Activated gamma-delta T cell treated with Interleukin-2 at 50 U/mL for 16 hours (primary cell): Measurements from ENCODE around the gene TCEANC.
"Not testable (repeated sequence)": the region's sequence is repeated elsewhere in the genome, so short reads cannot be mapped to it uniquely, and the experiment has no call there.

ENCODE experiments used
- DNase-seq: peaks from one replicate; pipeline ENCODE4 v3.0.0-alpha.2; 2020

TCEANC gene

DNA sequence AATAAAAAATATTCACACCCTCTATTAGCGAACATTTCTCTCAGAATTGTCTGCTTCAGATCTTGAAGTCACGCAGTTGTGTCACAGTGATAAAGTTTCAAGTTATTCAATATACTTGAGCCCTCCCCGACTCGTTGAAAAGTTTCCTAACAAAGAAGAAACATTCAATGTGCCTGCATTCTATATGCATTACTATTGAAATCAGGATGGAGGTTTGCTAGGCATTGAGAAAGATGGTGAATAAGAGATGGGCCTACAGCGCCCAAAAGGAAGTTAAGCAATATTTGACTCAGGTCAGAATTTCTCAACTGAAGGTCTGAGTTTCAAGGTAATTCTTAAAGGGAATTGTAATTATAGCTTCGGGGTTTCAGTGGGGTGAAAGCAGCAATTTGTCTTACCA lies 6.1 kb downstream of the TCEANC start:
- DNase-seq = no peak

DNA sequence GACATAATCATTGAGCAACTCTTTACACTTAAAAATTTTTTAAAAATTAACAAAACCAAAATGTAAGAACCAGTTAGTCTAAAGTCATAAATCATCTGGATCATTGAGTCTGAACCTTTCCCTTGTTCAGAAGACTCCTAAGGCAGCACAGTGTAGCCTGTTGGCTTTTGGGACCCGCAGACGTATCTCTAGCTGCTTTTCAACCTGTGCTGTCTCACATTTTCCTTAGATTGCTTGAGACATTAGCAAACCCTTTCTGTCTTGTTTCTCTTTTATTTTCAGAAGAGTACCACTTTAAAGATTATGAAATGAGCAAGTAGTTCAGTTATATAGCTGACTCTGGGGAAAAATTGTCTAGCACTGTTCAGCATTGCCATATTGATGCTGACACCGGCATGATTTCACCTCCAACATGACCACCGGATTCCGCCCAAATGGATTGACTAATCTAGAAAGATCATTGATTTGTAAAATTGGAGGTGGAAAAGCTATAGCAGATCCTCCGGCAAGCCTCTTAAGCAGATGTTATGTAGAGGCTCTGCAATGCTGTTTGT lies 8.9 kb downstream of the TCEANC start:
- DNase-seq = no peak

DNA sequence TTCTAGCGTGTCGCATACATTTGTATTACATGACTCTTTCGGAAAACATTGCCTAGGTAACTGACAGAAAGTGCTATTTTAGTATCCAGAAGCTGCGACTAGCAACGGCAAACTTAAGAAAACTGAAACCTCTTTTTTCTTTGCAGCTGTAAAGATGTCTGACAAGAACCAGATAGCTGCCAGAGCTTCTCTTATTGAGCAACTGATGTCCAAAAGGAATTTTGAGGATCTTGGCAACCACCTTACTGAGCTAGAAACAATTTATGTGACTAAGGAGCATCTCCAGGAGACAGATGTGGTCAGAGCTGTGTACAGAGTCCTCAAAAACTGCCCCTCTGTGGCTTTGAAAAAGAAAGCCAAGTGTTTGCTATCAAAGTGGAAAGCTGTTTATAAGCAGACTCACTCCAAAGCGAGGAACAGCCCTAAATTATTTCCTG lies 9.4 kb downstream of the TCEANC start:
- DNase-seq = no peak

DNA sequence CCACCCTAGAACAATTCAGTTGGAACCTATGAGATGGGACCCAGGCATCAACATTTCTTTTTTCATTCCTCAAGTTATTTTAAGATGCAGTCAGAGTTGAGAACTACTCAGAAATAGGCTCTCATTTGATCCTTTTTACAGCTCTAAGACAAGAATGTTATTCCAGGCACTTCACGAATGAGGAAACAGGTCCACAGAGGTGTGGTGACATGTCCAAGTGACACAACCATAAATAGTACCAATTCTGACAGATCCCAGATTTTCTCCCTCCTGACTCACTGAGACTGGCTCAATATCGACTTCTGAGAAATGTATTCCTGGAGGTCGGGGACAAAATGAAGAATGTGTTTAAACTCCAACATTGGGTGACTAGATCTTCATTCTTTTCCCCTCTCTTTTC lies 11.1 kb downstream of the TCEANC start:
- no peak for DNase-seq

DNA sequence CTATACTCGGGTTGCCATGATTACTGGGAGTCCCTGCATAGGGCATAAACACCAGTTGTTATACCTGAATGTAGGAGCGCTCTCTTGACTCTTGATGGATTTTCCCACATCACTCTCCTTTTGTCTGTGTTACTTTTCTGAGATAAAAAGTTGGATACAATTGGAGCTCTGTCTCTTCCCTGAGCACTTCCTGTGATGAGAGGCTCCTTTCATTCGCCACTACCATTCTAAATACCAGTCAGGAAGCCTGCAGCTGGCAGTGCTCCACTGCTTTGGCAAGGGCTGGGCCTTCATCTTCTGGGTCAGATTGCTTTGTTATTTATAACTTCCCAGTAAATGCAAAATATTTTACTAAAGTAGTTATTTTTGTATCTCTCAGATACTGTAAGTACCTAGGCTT lies 13.9 kb downstream of the TCEANC start:
- no peak for DNase-seq

DNA sequence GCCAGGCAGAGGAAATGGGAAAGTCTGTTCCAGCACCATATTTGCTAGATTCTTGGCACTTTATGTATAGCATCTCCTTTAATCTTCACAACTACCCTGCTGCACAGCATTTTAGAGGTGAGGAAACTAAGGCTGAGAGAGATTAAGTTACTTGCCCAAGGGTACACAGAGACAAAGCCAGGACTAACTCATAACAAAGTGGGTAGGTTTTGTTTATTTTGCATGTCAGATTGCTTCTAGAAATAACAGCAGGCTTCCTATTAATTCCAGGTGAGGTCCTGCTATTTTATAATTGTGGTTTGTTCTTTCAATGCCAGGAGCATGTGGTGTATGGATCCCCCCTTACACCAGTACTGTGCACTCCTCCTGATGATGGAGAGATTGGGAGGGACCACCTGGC lies 15.0 kb downstream of the TCEANC start:
- DNase-seq = no peak

DNA sequence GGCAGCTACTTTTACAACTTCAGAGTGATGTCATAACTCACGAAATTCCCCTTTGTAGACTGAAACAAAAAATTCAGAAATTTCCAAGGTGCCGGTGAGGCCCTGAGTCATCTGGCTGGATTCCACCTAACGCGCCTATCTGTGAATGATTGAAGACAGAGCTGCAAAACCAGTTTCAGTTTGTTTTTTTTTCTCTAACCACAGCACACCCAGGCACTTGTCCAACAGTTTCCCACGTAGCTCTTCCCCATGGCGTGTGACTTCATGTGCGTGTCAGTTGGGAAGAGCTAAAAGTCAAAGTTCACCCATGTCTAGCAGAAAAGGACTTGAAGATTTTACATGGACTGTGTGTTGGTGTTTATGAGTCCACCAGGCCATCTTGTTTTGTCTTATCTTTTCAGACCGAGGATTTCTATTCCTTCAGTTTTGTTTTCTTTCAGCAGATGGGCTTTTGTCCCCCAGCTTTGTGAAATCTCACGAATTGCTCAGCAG lies 16.4 kb downstream of the TCEANC start:
- peak; percentile 25 for DNase-seq

DNA sequence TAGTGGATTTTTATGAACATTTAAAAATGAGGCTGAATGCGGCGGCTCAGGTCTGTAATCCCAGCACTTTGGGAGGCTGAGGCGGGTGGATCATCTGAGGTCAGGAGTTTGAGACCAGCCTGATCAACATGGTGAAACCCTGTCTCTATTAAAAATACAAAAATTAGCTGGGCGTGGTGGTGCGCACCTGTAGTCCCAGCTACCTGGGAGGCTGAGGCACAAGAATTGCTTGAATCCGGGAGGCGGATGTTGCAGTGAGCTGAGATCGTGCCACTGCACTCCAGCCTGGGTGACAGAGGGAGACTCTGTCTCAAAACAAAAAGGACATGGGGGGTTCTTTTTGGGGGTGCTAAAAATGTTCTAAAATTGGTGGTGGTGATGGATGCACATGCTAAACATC lies 16.8 kb downstream of the TCEANC start:
- not testable (repeated sequence) for DNase-seq

DNA sequence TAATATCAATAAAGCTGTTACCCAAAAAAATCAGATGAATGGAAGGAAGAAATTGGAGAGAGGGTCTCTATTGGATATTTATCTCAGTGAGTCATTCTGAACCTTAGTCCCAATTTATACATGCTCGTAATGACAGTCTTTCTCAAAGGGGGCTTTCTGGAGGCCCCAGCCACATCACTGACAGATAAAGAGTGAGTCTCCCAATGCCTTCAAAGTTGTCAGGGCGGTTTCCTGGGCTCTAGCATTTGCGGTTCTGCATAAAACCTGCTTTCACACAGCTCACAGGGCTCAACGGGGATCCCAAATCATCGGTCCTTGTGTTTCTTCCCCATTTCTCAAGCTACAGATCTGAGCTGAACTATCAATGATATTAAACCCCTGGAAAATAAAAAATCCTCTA lies 17.3 kb downstream of the TCEANC start:
- no peak for DNase-seq

DNA sequence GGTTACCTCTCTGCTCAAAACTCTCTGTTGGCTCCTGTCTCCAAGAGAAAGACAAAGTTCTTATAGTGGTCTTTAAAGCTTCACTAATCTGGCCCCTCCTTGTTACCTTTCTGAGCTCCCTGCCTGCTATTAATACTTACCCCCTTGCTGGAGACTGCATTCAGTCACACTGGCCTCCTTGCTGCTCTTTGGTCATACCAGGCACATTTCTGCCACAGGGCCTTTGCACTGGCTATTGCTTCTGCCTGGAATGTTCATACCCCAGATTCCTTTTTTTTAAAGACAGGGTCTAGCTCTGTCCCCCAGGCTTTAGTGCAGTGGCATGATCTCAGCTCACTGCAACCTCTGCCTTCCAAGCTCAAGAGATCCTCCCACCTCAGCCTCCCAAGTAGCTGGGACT lies 20.1 kb downstream of the TCEANC start:
- DNase-seq = no peak

DNA sequence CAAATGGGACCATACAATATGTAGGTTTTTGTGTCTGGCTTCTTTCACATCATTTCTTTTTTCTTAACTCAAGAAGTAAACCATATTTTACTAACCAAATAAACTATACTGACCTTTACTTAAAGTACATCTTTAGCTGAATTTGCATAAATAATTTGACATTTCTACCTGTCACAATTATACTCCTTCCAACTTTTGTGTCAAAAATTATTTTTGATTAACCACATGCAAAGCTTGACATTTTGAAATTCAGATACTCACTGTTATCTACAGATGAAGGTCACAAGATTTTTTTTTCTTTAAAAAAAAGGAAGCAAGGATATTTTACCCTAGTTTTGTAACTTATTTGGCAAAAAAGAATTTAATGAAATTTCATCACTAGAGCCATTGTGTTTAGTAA lies 23.9 kb downstream of the TCEANC start:
- no peak for DNase-seq

DNA sequence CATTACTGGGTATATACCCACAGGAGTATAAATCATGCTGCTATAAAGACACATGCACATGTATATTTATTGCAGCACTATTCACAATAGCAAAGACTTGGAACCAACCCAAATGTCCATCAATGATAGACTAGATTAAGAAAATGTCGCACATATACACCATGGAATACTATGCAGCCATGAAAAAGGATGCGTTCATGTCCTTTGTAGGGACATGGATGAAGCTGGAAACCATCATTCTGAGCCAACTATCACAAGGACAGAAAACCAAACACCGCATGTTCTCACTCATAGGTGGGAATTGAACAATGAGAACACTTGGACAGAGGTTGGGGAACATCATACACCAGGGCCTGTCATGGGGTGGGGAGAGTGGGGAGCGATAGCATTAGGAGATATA lies 26.8 kb downstream of the TCEANC start:
- not testable (repeated sequence) for DNase-seq

DNA sequence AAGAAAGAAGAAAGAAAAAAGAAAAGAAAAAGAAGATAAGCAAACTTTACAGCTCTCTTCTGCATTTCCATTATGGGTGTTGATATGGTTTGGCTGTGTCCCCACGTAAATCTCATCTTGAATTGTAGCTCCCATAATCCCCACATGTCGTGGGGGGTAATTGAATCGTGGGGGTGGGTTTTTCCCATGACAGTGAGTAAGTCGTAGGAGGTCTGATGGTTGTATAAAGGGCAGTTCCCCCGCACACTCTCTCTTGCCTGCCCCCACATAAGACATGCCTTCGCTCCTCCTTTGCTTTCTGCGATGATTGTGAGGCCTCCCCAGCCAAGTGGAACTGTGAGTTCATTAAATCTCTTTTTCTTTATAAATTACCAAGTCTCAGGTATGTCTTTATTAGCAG lies 28.7 kb downstream of the TCEANC start:
- no peak for DNase-seq

DNA sequence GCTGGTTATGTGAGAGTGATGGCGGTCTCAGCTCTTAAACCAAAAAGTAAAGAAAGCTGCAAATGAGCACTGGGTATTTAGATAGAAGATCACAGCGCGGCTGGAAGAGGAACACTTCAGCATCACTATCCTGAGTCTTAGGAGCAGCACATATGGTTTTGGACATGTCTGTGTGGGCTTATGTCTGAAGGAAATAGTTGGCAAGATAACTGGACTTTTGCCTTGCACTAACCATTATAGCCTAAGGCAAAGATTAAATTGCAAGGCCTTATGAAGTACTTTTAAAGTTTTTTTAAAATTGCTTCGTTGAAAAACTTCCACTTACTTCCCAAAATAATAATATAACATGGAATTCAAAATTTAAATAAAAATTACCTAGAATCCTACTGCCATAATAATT lies 31.4 kb downstream of the TCEANC start:
- DNase-seq = no peak

DNA sequence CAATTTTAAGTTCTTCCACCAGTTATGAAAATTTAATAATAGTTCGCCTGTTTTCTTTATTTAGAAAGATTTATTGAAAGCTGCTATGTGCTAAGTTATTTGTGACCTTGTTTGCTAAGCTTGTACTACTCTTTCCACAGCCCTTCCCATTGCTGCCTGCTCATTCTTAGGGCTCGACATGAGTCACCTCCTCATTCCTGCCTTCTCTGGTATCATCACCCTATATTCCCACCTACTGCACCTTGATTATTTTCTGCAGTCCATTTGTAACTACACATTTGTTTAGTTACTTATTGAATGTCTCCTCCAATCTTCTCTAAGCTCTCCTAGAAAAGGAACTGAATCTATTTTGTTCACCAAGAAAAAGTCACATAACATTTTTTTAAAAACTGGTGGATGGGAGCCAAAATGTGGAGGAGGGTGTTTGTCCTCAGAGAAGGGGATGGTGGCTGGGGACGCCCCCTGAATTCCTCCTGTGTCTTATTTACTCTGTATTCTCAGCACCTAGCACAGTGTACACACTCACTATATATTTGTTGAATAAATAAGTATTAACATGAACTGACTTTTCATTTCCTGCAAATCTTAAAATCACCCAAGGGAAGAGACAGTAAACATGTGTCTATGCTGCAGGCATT lies 32.3 kb downstream of the TCEANC start:
- no peak for DNase-seq

DNA sequence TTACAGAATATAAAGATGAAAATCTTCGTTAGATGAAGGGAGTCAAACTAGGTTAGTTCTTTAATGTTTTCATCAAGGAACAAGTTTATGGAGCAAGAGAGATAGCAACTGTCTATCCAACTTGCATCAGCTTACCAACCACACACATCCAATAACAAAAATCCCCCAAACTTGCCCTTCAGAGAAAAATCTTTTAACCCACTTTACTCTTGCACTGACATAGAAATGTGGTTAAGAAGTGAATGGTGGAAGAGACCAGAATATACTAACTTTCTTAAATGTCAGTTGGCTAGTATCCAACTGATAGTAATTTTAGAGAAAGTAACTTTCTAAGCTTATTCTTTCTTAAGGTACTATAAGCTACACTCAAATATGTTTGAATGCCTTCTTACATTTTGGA lies 34.3 kb downstream of the TCEANC start:
- DNase-seq = no peak

DNA sequence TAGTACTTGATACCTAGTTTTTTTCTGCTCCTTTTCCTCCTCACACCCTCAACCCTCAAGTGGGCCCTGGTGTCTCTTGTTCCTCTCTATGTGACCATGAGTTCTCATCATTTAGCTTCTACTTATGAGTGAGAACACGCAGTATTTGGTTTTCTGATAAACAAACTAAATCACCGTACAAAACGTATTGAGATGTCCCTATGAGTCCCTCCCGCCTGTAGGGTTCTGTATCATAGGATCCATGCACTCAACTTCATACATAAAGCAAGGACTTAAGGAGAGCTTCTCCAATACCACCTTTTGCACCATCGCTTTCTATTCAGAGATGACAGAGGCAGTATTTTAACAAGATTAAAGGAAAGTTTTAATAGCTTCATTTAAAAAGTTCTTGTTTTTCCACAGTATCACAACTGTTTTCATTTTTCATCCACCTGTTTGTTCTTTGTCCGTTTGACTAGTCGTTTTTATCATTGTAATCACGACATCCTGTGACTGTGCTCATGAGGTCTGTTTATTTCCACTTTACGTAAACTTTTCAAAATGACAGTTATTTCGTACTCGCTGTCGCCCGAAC lies 35.5 kb downstream of the TCEANC start:
- DNase-seq = no peak

DNA sequence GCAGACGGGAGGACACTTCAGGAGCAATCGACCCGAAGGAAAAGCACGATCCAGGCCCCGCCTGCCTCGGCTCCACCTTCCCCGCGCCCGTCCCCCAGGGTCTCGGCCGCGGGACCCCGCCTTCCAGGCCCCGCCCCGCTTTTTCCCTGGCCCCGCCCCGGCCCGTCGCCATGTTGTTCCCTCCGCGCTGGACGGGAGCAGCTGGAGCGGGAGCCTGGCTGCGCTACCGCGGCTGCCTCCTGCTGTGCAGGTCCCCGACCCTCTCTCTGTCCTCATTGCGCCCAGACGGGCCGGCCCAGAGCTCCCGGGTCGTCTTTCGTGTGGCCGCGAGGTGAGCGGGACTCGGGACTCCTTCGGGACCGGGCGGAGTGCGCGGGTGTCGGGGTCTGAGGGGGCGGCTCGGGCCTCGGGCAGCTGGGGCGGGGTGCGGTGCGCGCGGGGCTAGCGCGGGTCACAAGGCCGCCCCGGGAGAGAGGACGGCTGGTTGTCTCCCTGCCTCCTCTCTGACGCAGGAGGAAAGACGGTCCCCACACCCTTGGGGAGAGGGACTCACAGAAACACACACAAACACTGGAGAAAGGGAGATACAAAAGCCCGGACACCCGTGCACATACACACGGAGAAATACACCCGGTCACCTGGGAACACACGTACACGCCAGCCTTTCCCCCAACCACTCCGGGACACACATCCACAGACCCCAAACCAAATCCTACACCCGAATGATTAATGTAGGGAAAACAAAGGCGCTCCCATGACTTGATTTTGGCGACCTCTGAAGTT lies 36.2 kb downstream of the TCEANC start, which contains the start of gene RAB9A:
Gene RAB9A (plus strand): TSS at position 171 of the 783 bp plus-strand sequence. CDS start 19,619 bp downstream, outside the sequence.
- peak; percentile 75 for DNase-seq

DNA sequence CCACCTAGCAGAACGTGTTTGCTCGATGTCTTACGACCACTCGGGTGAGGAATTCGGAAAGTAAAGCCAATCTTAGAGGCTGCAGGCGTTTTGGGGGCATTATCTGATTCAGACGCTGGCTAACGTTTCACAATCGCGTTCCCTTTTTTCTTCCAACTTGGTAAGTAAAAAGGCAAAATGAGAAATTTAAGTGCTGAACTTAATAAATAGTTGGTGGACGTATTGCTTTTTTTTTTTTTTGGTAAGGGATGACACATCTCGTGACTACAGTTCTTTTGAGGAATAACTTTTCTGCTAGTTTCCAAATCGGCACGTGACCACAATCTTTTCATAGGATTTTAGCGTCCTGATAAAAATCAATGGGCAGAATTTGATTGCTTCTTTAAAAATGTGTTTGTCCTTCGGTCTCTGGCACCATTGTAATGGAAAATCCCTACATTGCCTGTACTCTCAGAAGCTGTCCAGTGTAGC lies 36.8 kb downstream of the TCEANC start:
- no peak for DNase-seq

DNA sequence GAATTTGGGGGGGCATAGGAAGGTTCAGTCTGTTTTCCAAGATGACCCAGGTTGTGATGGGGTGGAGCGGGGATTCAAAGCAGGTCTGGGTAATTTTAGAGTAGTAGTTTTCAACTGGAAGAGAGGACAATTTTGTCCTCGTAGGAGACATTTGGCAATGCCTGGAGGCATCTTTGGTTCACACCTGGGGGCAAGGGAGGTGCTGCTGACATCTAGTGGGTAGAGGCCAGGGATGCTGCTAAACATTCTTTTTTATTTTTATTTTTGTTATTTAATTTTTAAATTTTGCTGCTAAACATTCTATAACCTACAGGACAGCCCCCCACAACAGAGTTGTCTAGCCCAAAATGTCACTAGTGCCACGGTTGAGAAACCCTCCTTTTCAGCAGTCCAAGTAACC lies 37.9 kb downstream of the TCEANC start:
- DNase-seq = no peak

DNA sequence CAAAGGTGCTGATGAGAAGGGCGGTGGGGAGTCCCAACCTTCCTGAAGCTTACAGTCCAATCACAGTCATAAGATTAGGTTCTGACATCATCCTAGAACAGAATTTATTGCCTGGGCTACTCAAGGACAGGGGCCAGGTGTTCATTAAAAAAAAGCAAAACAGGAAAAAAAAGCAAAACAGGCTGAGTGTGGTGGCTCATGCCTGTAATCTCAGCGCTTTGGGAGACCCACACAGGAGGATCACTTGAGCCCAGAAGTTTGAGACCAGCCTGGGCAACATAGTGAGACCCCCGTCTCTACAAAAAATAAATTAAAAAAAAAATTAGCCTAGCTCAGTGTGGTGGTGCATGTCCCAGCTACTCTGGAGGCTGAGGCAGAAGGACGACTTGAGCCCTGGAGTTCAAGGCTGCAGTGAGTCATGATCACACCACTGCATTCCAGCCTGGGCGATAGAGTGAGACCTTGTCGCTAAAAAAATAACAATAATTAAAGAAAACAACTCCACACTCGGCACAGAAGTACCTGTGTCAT lies 39.0 kb downstream of the TCEANC start:
- DNase-seq = no peak

DNA sequence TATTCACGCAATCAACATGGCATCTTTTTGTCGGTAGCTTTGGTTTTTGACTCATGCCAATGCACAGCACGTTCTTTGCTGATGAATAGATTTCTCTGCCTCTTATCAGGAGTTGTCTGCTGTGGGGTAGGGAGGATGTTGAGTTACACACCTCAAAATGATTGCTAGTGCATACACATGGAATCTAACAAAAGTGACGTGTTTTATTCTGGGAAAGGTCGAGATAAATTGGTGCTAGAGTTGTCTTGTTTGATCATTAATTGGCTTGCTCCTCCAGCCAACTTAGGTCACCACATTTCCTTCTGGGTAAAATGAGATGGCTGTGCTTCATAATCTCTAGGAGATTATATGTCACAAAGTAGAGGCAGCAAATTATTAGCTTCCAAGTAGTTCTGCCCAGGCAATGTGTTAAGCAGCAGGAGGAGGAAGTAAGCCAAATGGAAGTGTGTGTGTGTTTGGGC lies 39.9 kb downstream of the TCEANC start:
- DNase-seq = no peak

DNA sequence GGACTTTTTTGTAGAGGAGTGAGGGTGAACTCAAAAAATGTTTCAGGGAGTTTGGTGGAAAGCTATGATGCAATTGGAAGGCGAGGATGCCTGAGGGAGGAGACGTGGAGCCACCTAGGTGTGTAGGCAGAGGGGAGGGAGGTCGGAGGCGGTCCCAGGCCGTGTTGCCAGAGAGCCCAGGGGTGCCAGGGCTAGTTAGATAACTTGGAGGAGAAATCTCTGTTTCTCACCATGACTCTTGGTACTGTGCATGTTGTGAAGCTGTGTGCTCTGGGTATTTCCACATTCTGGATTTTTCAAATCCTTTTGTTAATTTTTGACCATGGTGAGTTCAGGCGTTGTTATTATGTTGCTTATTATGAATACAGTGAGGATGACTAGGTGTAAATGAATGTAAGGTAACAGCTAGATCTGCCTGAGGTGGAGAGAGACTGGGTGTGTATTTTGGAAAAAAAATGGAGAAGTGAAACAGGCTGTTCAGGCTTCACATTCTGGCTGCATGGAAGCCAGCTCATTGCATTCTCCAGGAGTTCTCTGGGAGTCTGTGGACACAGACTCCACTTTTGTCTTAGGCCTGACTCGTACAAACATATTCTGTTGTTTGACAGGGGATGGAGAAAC lies 40.5 kb downstream of the TCEANC start:
- DNase-seq = no peak
